NT2/D1 (cell line): ENCODE measurements around the gene LTA.

Experiments used
- SUZ12 ChIP-seq: IDR thresholded peaks from 2 replicates; pipeline ENCODE4 v1.6.1; 2011; ENCODE audit not compliant: insufficient read length, insufficient read depth; ENCODE audit errors: extremely low read depth
- YY1 ChIP-seq: IDR thresholded peaks from 2 replicates; pipeline ENCODE4 v1.6.1; 2011; ENCODE audit not compliant: insufficient read length, insufficient read depth
- ZNF274 ChIP-seq: IDR thresholded peaks from 2 replicates; pipeline ENCODE4 v1.6.1; 2011; ENCODE audit warnings: mild to moderate bottlenecking, low read depth, low read length

- TF ChIP-seq YY1 (no peak), SUZ12 (no peak), ZNF274 (no peak)
These were observed 9.5 kb downstream of the LTA start for GRCh38 chr6:31581434-31582229.
